HepG2 (cell line): ENCODE measurements around the gene C5. TPM values are rescaled to one million over a fixed set of nuclear protein-coding genes. Genes with fewer than 3 reads are reported as not detected.
A peak's percentile ranks its signal among the peaks of the same experiment; 100 is the strongest.

ENCODE experiments used
- ATAC-seq: fragments of 200-7000 bp; cut with Tn5 transposase; 3 replicates; pipeline ENCODE4 v1.9.1; 2020; ENCODE audit warnings: mild to moderate bottlenecking, moderate library complexity
- BruUV-seq: library from RNA; stranded (reverse); fragments of 400-500 nt; replicated peaks from 2 replicates; lab custom pipeline; 2021; lab: Mats Ljungman, UMichigan
- CTCF ChIA-PET: fragments of 300-600 bp; formaldehyde crosslinking; extraction: SDS; loops from one replicate; lab custom pipeline; 2021; ENCODE audit warnings: low total read pairs, inconsistent platforms, low intra/inter-chr PET ratio; lab: Yijun Ruan, JAX
- POLR2A ChIA-PET: fragments of 350-600 bp; sonication (Branson Sonifier 250); formaldehyde crosslinking; loops from one replicate; lab custom pipeline; 2020; ENCODE audit warnings: antibody characterized with exemption, inconsistent platforms; lab: Yijun Ruan, JAX
- DNase-seq: peaks from one replicate; pipeline ENCODE4 v3.0.0-alpha.2; 2015; ENCODE audit warnings: low spot score
- FAIRE-seq: peaks from 3 replicates; lab custom pipeline; 2011; peaks lifted over from hg19 to GRCh38; lab: Jason Lieb, UNC
- H2AFZ ChIP-seq: one replicate; pipeline ENCODE4 v1.6.1; 2011; ENCODE audit warnings: low read length, inconsistent platforms
- H3K27ac ChIP-seq: fragments of 300-600 bp; 3 replicates; pipeline ENCODE4 v1.8.0; 2011; ENCODE audit warnings: mixed run types, mild to moderate bottlenecking, mixed read lengths, low read length, inconsistent platforms; ENCODE audit not compliant: insufficient read depth; ENCODE audit errors: extremely low read length
- H3K27me3 ChIP-seq, 2 experiments: fragments of 200-600 bp in 1 of 2; 2 replicates in 1 of 2; 3 replicates in 1 of 2; pipeline versions ENCODE4 v1.6.0 to v1.8.0; 2011; ENCODE audit warnings: low read length in 2 of 2, mild to moderate bottlenecking in 2 of 2, moderate library complexity in 2 of 2, inconsistent platforms in 1 of 2; ENCODE audit not compliant: insufficient read depth in 2 of 2, control insufficient read depth in 1 of 2
- H3K36me3 ChIP-seq, 2 experiments: fragments of 200-600 bp in 1 of 2; replicated peaks in 1 of 2; 2 replicates in 1 of 2; 3 replicates in 1 of 2; pipeline versions ENCODE4 v1.5.1 to v1.8.0; 2011; ENCODE audit warnings: low read length in 2 of 2, inconsistent platforms in 1 of 2; ENCODE audit not compliant: insufficient read depth in 2 of 2, control insufficient read depth in 1 of 2
- H3K4me1 ChIP-seq: 2 replicates; pipeline ENCODE4 v1.5.1; 2012; ENCODE audit warnings: low read length, inconsistent platforms; ENCODE audit not compliant: insufficient read depth
- H3K4me2 ChIP-seq: 2 replicates; pipeline ENCODE4 v1.6.0; 2011; ENCODE audit warnings: low read depth, low read length, inconsistent platforms
- H3K4me3 ChIP-seq, 3 experiments: fragments of 200-600 bp in 1 of 3; sonication (generic), shearing (Covaris generic) in 1 of 3; replicated peaks in 1 of 3; 2 replicates each; pipeline ENCODE4 v1.5.1; 2011 to 2016; ENCODE audit warnings: low read length in 3 of 3, inconsistent platforms in 2 of 3, low read depth in 2 of 3, mild to moderate bottlenecking in 2 of 3, control low read depth in 1 of 3, mixed read lengths in 1 of 3; ENCODE audit not compliant: insufficient read depth in 1 of 3
- H3K79me2 ChIP-seq: one replicate; pipeline ENCODE4 v1.6.1; 2011; ENCODE audit warnings: low read length, inconsistent platforms; ENCODE audit not compliant: insufficient read depth
- H3K9ac ChIP-seq: 2 replicates; pipeline ENCODE4 v1.6.0; 2011; ENCODE audit warnings: mild to moderate bottlenecking, low read depth, low read length, inconsistent platforms; ENCODE audit not compliant: insufficient read depth
- H3K9me3 ChIP-seq: 2 replicates; pipeline ENCODE4 v1.5.1; 2012; ENCODE audit warnings: mild to moderate bottlenecking, low read length
- H4K20me1 ChIP-seq: 2 replicates; pipeline ENCODE4 v1.6.0; 2011; ENCODE audit warnings: inconsistent platforms, mild to moderate bottlenecking, low read length, moderate library complexity; ENCODE audit not compliant: insufficient read depth
- HDAC2 ChIP-seq: sonication (generic); formaldehyde crosslinking; IDR thresholded peaks from 2 replicates; pipeline ENCODE4 v1.4.0; 2020; ENCODE audit warnings: missing genetic modification reagents
- KMT2B ChIP-seq: IDR thresholded peaks from 2 replicates; pipeline ENCODE4 v1.6.1; 2016; ENCODE audit warnings: missing genetic modification reagents, missing compliant biosample characterization
- MAZ ChIP-seq, 2 experiments: sonication (generic) in 1 of 2; formaldehyde crosslinking in 1 of 2; IDR thresholded peaks; 2 replicates each; pipeline versions ENCODE4 v1.5.0 to v1.6.1; 2012 to 2020; ENCODE audit warnings: low read depth in 2 of 2, mild to moderate bottlenecking in 2 of 2, borderline replicate concordance in 1 of 2, improper control_type of control experiment in 1 of 2, low read length in 1 of 2, missing genetic modification reagents in 1 of 2, moderate library complexity in 1 of 2
- MEIS1 ChIP-seq: sonication (generic); formaldehyde crosslinking; IDR thresholded peaks from 2 replicates; pipeline ENCODE4 v1.9.0; 2021; ENCODE audit warnings: mild to moderate bottlenecking, missing genetic modification reagents, moderate library complexity, borderline replicate concordance
- WIZ ChIP-seq: sonication (generic); formaldehyde crosslinking; IDR thresholded peaks from 2 replicates; pipeline ENCODE4 v1.5.1; 2020; ENCODE audit warnings: mild to moderate bottlenecking, missing genetic modification reagents
- ZFP1 ChIP-seq: IDR thresholded peaks from 2 replicates; pipeline ENCODE4 v1.6.1; 2016
- ZMYM3 ChIP-seq: sonication (generic); formaldehyde crosslinking; IDR thresholded peaks from 2 replicates; pipeline ENCODE4 v1.5.1; 2020; ENCODE audit warnings: mild to moderate bottlenecking, missing genetic modification reagents
- WGBS: methylation state at CpG from one replicate; pipeline ENCODE4 v1.1.6; 2017; ENCODE audit warnings: low lambda C conversion rate; 5-methylcytosine and 5-hydroxymethylcytosine counted together
- in situ Hi-C: cut with HindIII; loops from 2 replicates; pipeline ENCODE4 v1.10.0; 2017; ENCODE audit warnings: low pct_unique_long_range_greater_than_20kb; ENCODE audit not compliant: extremely low pct_ligation_motif_present
- intact Hi-C: fragments of 100-400 bp; cut with micrococcal nuclease; formaldehyde crosslinking; loops from one replicate; pipeline ENCODE4 v1.10.0; 2022; ENCODE audit not compliant: unreplicated experiment
- polyA plus RNA-seq, 8 experiments: library from polyadenylated mRNA; depleted of rRNA in 3 of 8; stranded (reverse) in 7 of 8; unstranded in 1 of 8; fragments of >200 nt; fragmentation: Illumina TruSeq in 4 of 8; extraction: Trizol in 4 of 8; gene quantifications; 2 replicates each; pipeline versions ENCODE4 v1.2.1 to v1.2.3, GENCODE V29; 2011 to 2016; ENCODE audit warnings: low read depth in 4 of 8, missing spikeins in 1 of 8, mixed read lengths in 1 of 8; ENCODE audit not compliant: insufficient read depth in 1 of 8
- total RNA-seq, 5 experiments: library from RNA; depleted of rRNA; stranded (reverse); fragments of >200 nt; fragmentation: Illumina TruSeq; extraction: Trizol; gene quantifications; 2 replicates each; pipeline ENCODE4 v1.2.3, GENCODE V29; 2016; ENCODE audit warnings: low read depth in 1 of 5
- TF ChIP-seq, protein P1 (sequence below): IDR thresholded peaks from 2 replicates; pipeline ENCODE4 v1.4.0; 2020; ENCODE audit warnings: mild to moderate bottlenecking, missing genetic modification reagents
- TF ChIP-seq, protein P2 (sequence below): sonication (generic); formaldehyde crosslinking; conservative IDR thresholded peaks from 2 replicates; pipeline ENCODE4 v1.8.1; 2023; ENCODE audit warnings: missing genetic modification reagents
- TF ChIP-seq, protein P3 (sequence below): sonication (generic); formaldehyde crosslinking; IDR thresholded peaks from 2 replicates; pipeline ENCODE4 v1.4.0; 2020; ENCODE audit warnings: missing genetic modification reagents, borderline replicate concordance
- TF ChIP-seq, protein P4 (sequence below): sonication (generic); formaldehyde crosslinking; IDR thresholded peaks from 2 replicates; pipeline ENCODE4 v1.4.0; 2020; ENCODE audit warnings: missing genetic modification reagents

The C5 gene
- total and polyA plus RNA-seq, 2 of the 13 experiments (the other 11 are each of a cell fraction or from before 2014, with no cell fraction given) = 57.6 to 192 TPM

DNA sequence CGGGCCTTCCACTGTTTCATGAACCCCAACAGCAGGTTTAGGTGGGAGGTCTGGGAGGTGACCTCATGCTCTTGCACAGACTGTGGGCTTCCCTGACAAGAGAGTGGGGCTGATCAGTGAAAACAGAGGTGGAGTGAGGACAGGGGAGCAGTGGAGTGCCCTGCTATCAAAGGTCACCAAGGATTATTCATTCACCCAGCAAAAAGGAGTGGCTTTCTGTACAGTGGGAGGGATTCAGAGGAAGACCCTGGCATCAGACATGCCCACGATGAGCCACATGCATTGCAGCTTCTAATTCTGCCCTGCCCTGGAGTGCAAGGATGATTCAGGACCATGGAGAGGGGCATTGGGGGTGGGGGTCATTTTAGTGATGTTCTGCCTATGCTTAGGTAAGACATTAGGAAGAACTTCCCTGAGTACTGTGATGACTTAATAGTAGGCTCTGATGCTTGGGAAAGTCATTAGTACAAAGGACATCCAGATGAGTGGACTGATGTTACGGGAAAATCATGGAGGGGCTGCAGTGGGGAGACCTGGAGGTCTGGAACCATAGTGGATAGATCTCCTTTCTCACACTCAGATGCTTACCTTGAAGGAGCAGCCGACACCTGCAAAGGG lies 136.3 kb downstream of the C5 start:
- H3K27me3 ChIP-seq = no peaks in the 10 kb centered on the region
- CTCF ChIA-PET = no interaction called here
- DNase-seq (no peak), FAIRE-seq (no peak), ATAC-seq (peak; percentile 55)
- POLR2A ChIA-PET = no interaction called here
- WGBS = 46% methylated on average over 4 of the region's 4 CpGs
- no peak overlapping the region for H3K4me2 ChIP-seq
- intact Hi-C loops (no loop called here), in situ Hi-C loops (no loop called here)
- no peak overlapping the region for H3K9ac ChIP-seq
- BruUV-seq = no TSS peak
- H3K9me3 ChIP-seq = no peaks in the 10 kb centered on the region
- no peaks in the 10 kb centered on the region for H4K20me1 ChIP-seq
- H3K27ac ChIP-seq = no peak overlapping the region
- H3K4me3 ChIP-seq = no peak overlapping the region
- no peaks in the 10 kb centered on the region for H3K36me3 ChIP-seq
- 0 out of 2 replicates have a peak, but pooled peaks cover 12% of the 10 kb centered on the region for H3K4me1 ChIP-seq
- no peak overlapping the region for H2AFZ ChIP-seq
- no peaks in the 10 kb centered on the region for H3K79me2 ChIP-seq
- TF ChIP-seq, protein P1, sequence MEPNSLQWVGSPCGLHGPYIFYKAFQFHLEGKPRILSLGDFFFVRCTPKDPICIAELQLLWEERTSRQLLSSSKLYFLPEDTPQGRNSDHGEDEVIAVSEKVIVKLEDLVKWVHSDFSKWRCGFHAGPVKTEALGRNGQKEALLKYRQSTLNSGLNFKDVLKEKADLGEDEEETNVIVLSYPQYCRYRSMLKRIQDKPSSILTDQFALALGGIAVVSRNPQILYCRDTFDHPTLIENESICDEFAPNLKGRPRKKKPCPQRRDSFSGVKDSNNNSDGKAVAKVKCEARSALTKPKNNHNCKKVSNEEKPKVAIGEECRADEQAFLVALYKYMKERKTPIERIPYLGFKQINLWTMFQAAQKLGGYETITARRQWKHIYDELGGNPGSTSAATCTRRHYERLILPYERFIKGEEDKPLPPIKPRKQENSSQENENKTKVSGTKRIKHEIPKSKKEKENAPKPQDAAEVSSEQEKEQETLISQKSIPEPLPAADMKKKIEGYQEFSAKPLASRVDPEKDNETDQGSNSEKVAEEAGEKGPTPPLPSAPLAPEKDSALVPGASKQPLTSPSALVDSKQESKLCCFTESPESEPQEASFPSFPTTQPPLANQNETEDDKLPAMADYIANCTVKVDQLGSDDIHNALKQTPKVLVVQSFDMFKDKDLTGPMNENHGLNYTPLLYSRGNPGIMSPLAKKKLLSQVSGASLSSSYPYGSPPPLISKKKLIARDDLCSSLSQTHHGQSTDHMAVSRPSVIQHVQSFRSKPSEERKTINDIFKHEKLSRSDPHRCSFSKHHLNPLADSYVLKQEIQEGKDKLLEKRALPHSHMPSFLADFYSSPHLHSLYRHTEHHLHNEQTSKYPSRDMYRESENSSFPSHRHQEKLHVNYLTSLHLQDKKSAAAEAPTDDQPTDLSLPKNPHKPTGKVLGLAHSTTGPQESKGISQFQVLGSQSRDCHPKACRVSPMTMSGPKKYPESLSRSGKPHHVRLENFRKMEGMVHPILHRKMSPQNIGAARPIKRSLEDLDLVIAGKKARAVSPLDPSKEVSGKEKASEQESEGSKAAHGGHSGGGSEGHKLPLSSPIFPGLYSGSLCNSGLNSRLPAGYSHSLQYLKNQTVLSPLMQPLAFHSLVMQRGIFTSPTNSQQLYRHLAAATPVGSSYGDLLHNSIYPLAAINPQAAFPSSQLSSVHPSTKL (CRISPR knock-in tag) = no peak
- TF ChIP-seq WIZ (peak; percentile 85; the same call in 1 of the 2 replicates), ZMYM3 (CRISPR knock-in tag) (peak; percentile 58), HDAC2 (CRISPR knock-in tag) (peak; percentile 13; the same call in 1 of the 2 replicates), ZFP1 (CRISPR knock-in tag) (no peak), KMT2B (CRISPR knock-in tag) (0 out of 2 replicates have a peak, but pooled peaks have one; percentile 37), MAZ (IDR thresholded peaks at IDR 0.05; ENCODE audit: borderline replicate concordance, low read depth, low read length) (peak; percentile 58; the same call in 1 of the 2 replicates), MAZ (CRISPR knock-in tag; IDR thresholded peaks at IDR 0.05; ENCODE audit: low read depth) (no peak), MEIS1 (no peak)
- TF ChIP-seq, protein P2, sequence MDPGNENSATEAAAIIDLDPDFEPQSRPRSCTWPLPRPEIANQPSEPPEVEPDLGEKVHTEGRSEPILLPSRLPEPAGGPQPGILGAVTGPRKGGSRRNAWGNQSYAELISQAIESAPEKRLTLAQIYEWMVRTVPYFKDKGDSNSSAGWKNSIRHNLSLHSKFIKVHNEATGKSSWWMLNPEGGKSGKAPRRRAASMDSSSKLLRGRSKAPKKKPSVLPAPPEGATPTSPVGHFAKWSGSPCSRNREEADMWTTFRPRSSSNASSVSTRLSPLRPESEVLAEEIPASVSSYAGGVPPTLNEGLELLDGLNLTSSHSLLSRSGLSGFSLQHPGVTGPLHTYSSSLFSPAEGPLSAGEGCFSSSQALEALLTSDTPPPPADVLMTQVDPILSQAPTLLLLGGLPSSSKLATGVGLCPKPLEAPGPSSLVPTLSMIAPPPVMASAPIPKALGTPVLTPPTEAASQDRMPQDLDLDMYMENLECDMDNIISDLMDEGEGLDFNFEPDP (CRISPR knock-in tag) = 0 out of 2 replicates have a peak, but pooled peaks have one; percentile 33
- TF ChIP-seq, protein P3, sequence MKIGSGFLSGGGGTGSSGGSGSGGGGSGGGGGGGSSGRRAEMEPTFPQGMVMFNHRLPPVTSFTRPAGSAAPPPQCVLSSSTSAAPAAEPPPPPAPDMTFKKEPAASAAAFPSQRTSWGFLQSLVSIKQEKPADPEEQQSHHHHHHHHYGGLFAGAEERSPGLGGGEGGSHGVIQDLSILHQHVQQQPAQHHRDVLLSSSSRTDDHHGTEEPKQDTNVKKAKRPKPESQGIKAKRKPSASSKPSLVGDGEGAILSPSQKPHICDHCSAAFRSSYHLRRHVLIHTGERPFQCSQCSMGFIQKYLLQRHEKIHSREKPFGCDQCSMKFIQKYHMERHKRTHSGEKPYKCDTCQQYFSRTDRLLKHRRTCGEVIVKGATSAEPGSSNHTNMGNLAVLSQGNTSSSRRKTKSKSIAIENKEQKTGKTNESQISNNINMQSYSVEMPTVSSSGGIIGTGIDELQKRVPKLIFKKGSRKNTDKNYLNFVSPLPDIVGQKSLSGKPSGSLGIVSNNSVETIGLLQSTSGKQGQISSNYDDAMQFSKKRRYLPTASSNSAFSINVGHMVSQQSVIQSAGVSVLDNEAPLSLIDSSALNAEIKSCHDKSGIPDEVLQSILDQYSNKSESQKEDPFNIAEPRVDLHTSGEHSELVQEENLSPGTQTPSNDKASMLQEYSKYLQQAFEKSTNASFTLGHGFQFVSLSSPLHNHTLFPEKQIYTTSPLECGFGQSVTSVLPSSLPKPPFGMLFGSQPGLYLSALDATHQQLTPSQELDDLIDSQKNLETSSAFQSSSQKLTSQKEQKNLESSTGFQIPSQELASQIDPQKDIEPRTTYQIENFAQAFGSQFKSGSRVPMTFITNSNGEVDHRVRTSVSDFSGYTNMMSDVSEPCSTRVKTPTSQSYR (CRISPR knock-in tag) = peak; percentile 42; the same call in 1 of the 2 replicates
- TF ChIP-seq, protein P4, sequence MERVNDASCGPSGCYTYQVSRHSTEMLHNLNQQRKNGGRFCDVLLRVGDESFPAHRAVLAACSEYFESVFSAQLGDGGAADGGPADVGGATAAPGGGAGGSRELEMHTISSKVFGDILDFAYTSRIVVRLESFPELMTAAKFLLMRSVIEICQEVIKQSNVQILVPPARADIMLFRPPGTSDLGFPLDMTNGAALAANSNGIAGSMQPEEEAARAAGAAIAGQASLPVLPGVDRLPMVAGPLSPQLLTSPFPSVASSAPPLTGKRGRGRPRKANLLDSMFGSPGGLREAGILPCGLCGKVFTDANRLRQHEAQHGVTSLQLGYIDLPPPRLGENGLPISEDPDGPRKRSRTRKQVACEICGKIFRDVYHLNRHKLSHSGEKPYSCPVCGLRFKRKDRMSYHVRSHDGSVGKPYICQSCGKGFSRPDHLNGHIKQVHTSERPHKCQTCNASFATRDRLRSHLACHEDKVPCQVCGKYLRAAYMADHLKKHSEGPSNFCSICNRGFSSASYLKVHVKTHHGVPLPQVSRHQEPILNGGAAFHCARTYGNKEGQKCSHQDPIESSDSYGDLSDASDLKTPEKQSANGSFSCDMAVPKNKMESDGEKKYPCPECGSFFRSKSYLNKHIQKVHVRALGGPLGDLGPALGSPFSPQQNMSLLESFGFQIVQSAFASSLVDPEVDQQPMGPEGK (CRISPR knock-in tag) = 0 out of 2 replicates have a peak, but pooled peaks have one; percentile 8
